Endothelial cell of umbilical vein (primary cell): ENCODE measurements around the gene CYP21A2.
"Not testable (repeated sequence)": the region's sequence is repeated elsewhere in the genome, so short reads cannot be mapped to it uniquely, and the experiment has no call there.

Experiments
- EZH2 ChIP-seq: IDR thresholded peaks from 2 replicates; pipeline ENCODE4 v1.6.1; 2012; ENCODE audit warnings: borderline replicate concordance, low read depth, mild to moderate bottlenecking, moderate library complexity, low read length, inconsistent platforms; ENCODE audit not compliant: severe bottlenecking
- JUN ChIP-seq: IDR thresholded peaks from 2 replicates; pipeline ENCODE4 v1.6.1; 2011; ENCODE audit warnings: borderline replicate concordance, low read depth; ENCODE audit not compliant: insufficient read length, insufficient read depth
- MYC ChIP-seq: IDR thresholded peaks from one replicate; pipeline ENCODE4 v1.6.1; 2011; ENCODE audit warnings: mild to moderate bottlenecking, low read depth, low read length
- POLR2A ChIP-seq: IDR thresholded peaks from 2 replicates; pipeline ENCODE4 v1.6.1; 2012; ENCODE audit warnings: low read depth, mild to moderate bottlenecking, control low read depth, low read length
- POLR2AphosphoS5 ChIP-seq: IDR thresholded peaks from 2 replicates; pipeline ENCODE4 v1.6.1; 2012; ENCODE audit warnings: low read depth, mild to moderate bottlenecking, control low read depth, low read length, moderate library complexity; ENCODE audit not compliant: insufficient read depth
- TF ChIP-seq, protein P1 (sequence below), 2 donors: IDR thresholded peaks; 1 replicate in 1 of 2; 2 replicates in 1 of 2; pipeline ENCODE4 v1.5.1; 2011; ENCODE audit warnings: low read length in 2 of 2, mild to moderate bottlenecking in 2 of 2, moderate library complexity in 2 of 2, control low read depth in 1 of 2, inconsistent platforms in 1 of 2, low read depth in 1 of 2; ENCODE audit not compliant: insufficient read depth in 1 of 2; ENCODE audit errors: extremely low read depth in 1 of 2
- TF ChIP-seq, protein P2 (sequence below): IDR thresholded peaks from 2 replicates; pipeline ENCODE4 v1.6.1; 2011; ENCODE audit not compliant: insufficient read depth, insufficient read length

DNA sequence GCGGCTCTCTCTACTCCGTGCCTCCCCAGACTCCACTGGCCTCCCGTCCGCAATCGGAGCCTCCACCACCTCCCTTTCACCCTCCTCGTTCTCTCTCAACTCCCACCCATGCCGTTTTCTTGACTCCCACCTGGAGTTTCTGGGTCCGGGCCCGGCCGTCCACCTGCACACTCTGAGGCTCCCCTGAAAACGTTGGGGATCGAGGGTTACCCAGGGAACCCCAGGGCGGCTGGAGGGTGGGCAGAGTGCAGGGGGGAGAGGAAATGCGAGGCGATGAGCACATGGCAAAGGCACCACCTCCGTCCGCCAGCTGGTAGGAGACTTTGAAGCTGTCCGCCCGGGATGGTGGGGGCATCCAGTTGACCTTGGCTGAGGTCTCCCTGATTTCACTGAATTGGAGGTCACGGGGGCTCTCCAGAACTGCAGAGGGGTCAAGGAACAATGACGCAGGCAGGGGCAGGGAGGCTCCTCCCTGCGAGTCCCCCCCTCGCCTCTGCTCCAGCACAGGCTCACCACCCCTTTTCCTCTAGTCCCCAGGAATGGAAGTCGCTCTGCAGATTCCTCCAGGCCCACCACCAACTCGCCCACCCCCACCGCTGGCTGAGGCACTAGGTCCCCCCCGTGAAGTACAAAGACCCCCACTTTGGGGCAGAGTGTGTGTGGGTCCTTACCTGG lies 27.2 kb upstream of the CYP21A2 start:
- TF ChIP-seq MYC, EZH2, JUN, POLR2A, POLR2AphosphoS5: not testable (repeated sequence)
- TF ChIP-seq, protein P1, sequence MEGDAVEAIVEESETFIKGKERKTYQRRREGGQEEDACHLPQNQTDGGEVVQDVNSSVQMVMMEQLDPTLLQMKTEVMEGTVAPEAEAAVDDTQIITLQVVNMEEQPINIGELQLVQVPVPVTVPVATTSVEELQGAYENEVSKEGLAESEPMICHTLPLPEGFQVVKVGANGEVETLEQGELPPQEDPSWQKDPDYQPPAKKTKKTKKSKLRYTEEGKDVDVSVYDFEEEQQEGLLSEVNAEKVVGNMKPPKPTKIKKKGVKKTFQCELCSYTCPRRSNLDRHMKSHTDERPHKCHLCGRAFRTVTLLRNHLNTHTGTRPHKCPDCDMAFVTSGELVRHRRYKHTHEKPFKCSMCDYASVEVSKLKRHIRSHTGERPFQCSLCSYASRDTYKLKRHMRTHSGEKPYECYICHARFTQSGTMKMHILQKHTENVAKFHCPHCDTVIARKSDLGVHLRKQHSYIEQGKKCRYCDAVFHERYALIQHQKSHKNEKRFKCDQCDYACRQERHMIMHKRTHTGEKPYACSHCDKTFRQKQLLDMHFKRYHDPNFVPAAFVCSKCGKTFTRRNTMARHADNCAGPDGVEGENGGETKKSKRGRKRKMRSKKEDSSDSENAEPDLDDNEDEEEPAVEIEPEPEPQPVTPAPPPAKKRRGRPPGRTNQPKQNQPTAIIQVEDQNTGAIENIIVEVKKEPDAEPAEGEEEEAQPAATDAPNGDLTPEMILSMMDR (IDR thresholded peaks at IDR 0.05; ENCODE audit: extremely low read depth in 1 of 2, insufficient read depth in 1 of 2, low read depth in 1 of 2, low read length in 2 of 2): not testable (repeated sequence)
- TF ChIP-seq, protein P2, sequence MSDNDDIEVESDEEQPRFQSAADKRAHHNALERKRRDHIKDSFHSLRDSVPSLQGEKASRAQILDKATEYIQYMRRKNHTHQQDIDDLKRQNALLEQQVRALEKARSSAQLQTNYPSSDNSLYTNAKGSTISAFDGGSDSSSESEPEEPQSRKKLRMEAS: not testable (repeated sequence)
